Endodermal cell (in vitro differentiated cells): Measurements from ENCODE around the gene AOPEP. TPM values are rescaled to one million over a fixed set of nuclear protein-coding genes. Genes with fewer than 3 reads are reported as not detected.

ENCODE experiments used
- DNase-seq: peaks from one replicate; pipeline ENCODE4 v3.0.0-alpha.2; 2017
- H3K27ac ChIP-seq: 2 replicates; pipeline ENCODE4 v1.5.1; 2013; ENCODE audit warnings: mild to moderate bottlenecking, low read depth, low read length, moderate library complexity
- H3K27me3 ChIP-seq: 2 replicates; pipeline ENCODE4 v1.6.1; 2013; ENCODE audit warnings: mild to moderate bottlenecking, low read length, moderate library complexity; ENCODE audit not compliant: insufficient read depth, control insufficient read depth, poor library complexity, severe bottlenecking
- H3K36me3 ChIP-seq: 2 replicates; pipeline ENCODE4 v1.7.0; 2013; ENCODE audit warnings: mild to moderate bottlenecking, low read length, moderate library complexity; ENCODE audit not compliant: control insufficient read depth, insufficient read depth
- H3K4me1 ChIP-seq: one replicate; pipeline ENCODE4 v1.7.0; 2013; ENCODE audit warnings: low read length; ENCODE audit not compliant: control insufficient read depth, insufficient read depth
- H3K4me3 ChIP-seq: 2 replicates; pipeline ENCODE4 v1.5.1; 2013; ENCODE audit warnings: mild to moderate bottlenecking, low read length, moderate library complexity
- H3K9ac ChIP-seq: 2 replicates; pipeline ENCODE4 v1.6.1; 2013; ENCODE audit warnings: mild to moderate bottlenecking, low read length, moderate library complexity; ENCODE audit not compliant: poor library complexity, severe bottlenecking; ENCODE audit errors: extremely low read depth
- H3K9me3 ChIP-seq: 2 replicates; pipeline ENCODE4 v1.6.1; 2013; ENCODE audit warnings: mild to moderate bottlenecking, low read length, moderate library complexity; ENCODE audit not compliant: control insufficient read depth
- H3K27ac Mint-ChIP-seq: 2 replicates; pipeline ENCODE4 v1.8.0; 2020; ENCODE audit warnings: mixed read lengths
- H3K27me3 Mint-ChIP-seq: 2 replicates; pipeline ENCODE4 v1.8.0; 2021; ENCODE audit warnings: mild to moderate bottlenecking, mixed read lengths; ENCODE audit not compliant: insufficient read depth
- H3K36me3 Mint-ChIP-seq: 2 replicates; pipeline ENCODE4 v1.8.0; 2020; ENCODE audit warnings: low read depth, mixed read lengths
- H3K4me1 Mint-ChIP-seq: 2 replicates; pipeline ENCODE4 v1.8.0; 2020; ENCODE audit warnings: mixed read lengths
- H3K4me3 Mint-ChIP-seq: 2 replicates; pipeline ENCODE4 v1.8.0; 2020; ENCODE audit warnings: mild to moderate bottlenecking, moderate library complexity, mixed read lengths
- H3K9me3 Mint-ChIP-seq: 2 replicates; pipeline ENCODE4 v1.8.0; 2020; ENCODE audit warnings: mild to moderate bottlenecking, mixed read lengths
- CTCF ChIP-seq: fragments of 200-600 bp; sonication (generic); conservative IDR thresholded peaks from 2 replicates; pipeline ENCODE4 v1.5.0; 2021; ENCODE audit warnings: antibody characterized with exemption, mild to moderate bottlenecking
- WGBS, 2 experiments: methylation state at CpG; one replicate each; pipeline versions ENCODE4 v1.1.5 to v1.1.7; 2013; ENCODE audit warnings: missing lambda C conversion rate in 2 of 2, mixed read lengths in 1 of 2; ENCODE audit not compliant: insufficient coverage in 1 of 2, insufficient read length in 1 of 2; 5-methylcytosine and 5-hydroxymethylcytosine counted together
- total RNA-seq, 2 donors: library from RNA; stranded (reverse); fragmentation: NEBNext Ultra II Directional in 1 of 2; extraction: Animal tissue kit (Norgen Biotek cat#: 25700) in 1 of 2; gene quantifications; 2 replicates in 1 of 2; 3 replicates in 1 of 2; pipeline ENCODE4 v1.2.1, GENCODE V29; 2021

Gene AOPEP
- total RNA-seq, 2 donors from 2014 or later: 23.4 to 33.7 TPM

GRCh38 chr9:95031711-95032461, 305.4 kb downstream of the AOPEP start:
- Histone ChIP-seq H3K4me1 (peaks cover 24% of the 10 kb centered on the region), H3K9me3 (no peaks in the 10 kb centered on the region), H3K36me3 (no peaks in the 10 kb centered on the region), H3K27me3 (peaks cover 55% of the 10 kb centered on the region), H3K4me3 (no peak overlapping the region), H3K27ac (no peak overlapping the region), H3K9ac (no peak overlapping the region)
- DNase-seq: peak; percentile 57
- H3K4me1 Mint-ChIP-seq: peaks cover 22% of the 10 kb centered on the region
- H3K9me3 Mint-ChIP-seq: no peaks in the 10 kb centered on the region
- H3K36me3 Mint-ChIP-seq: peaks cover 2% of the 10 kb centered on the region
- WGBS, 2 experiments: 85 to 92% methylated on average over 2 to 5 of the region's 5 CpGs
- H3K4me3 Mint-ChIP-seq: no peak overlapping the region
- H3K27me3 Mint-ChIP-seq: peaks cover 42% of the 10 kb centered on the region
- H3K27ac Mint-ChIP-seq: no peak overlapping the region
- TF ChIP-seq CTCF: no peak

GRCh38 chr9:95032580-95033341, 306.3 kb downstream of the AOPEP start:
- Mint-ChIP-seq H3K9me3 (no peaks in the 10 kb centered on the region), H3K4me3 (no peak overlapping the region), H3K27ac (no peak overlapping the region), H3K36me3 (peaks cover 2% of the 10 kb centered on the region), H3K4me1 (peaks cover 22% of the 10 kb centered on the region), H3K27me3 (peaks cover 42% of the 10 kb centered on the region)
- Histone ChIP-seq H3K36me3 (no peaks in the 10 kb centered on the region), H3K9ac (no peak overlapping the region), H3K4me3 (no peak overlapping the region), H3K27ac (no peak overlapping the region), H3K4me1 (peaks cover 24% of the 10 kb centered on the region), H3K9me3 (no peaks in the 10 kb centered on the region), H3K27me3 (peaks cover 55% of the 10 kb centered on the region)
- no peak for TF ChIP-seq CTCF
- no peak for DNase-seq
- WGBS, 2 experiments: 70 to 72% methylated on average over 9 of the region's 9 CpGs

- WGBS, 2 experiments: 62 to 100% methylated on average over 1 to 3 of the region's 3 CpGs
- Mint-ChIP-seq H3K4me1 (peaks cover 22% of the 10 kb centered on the region), H3K27me3 (peaks cover 33% of the 10 kb centered on the region)
Measured at GRCh38 chr9:95035846-95036245, 309.3 kb downstream of the AOPEP start.

More at GRCh38 chr9:95035846-95036245, 309.3 kb downstream of the AOPEP start:
- no peak overlapping the region for H3K4me3 ChIP-seq
- no peaks in the 10 kb centered on the region for H3K9me3 Mint-ChIP-seq
- H3K4me1 ChIP-seq: peaks cover 24% of the 10 kb centered on the region
- peaks cover 27% of the 10 kb centered on the region for H3K27me3 ChIP-seq
- H3K4me3 Mint-ChIP-seq: no peak overlapping the region
- no peak overlapping the region for H3K9ac ChIP-seq
- H3K36me3 Mint-ChIP-seq: peaks cover 3% of the 10 kb centered on the region
- no peak for DNase-seq
- no peaks in the 10 kb centered on the region for H3K9me3 ChIP-seq
- no peak overlapping the region for H3K27ac ChIP-seq
- no peak overlapping the region for H3K27ac Mint-ChIP-seq
- no peaks in the 10 kb centered on the region for H3K36me3 ChIP-seq
- TF ChIP-seq CTCF: no peak
